Hindlimb muscle (tissue), 1 donor: ENCODE measurements around the gene TMED10. TPM values are rescaled to one million over a fixed set of nuclear protein-coding genes. Genes with fewer than 3 reads are reported as not detected.
A peak's percentile ranks its signal among the peaks of the same experiment; 100 is the strongest.

Experiments used
- DNase-seq: peaks from one replicate; pipeline ENCODE4 v3.0.0-alpha.2; 2013
- polyA plus RNA-seq: library from polyadenylated mRNA; unstranded; fragments of 120-200 nt; gene quantifications from one replicate; pipeline ENCODE4 v1.2.1, GENCODE V29; 2013; ENCODE audit not compliant: insufficient read length

The TMED10 gene
- polyA plus RNA-seq, 1 donor, result 117 TPM

- DNase-seq, result peak; percentile 92
Measured at GRCh38 chr14:75126679-75127473, 49.5 kb downstream of the TMED10 start, which contains the start of gene NEK9. TSS of gene NEK9 (minus strand) at chr14:75127048. CDS start at chr14:75126921, 127 bp downstream.

GRCh38 chr14:75126121-75126544 is 50.3 kb downstream of the TMED10 start:
- DNase-seq, result no peak

- DNase-seq, result no peak
Measured at GRCh38 chr14:75125617-75126016, 50.8 kb downstream of the TMED10 start.

- no peak for DNase-seq
Measured at GRCh38 chr14:75123991-75124390, 52.4 kb downstream of the TMED10 start.

GRCh38 chr14:75121552-75121951 is 54.9 kb downstream of the TMED10 start:
- DNase-seq, result no peak

- no peak for DNase-seq
Measured at GRCh38 chr14:75120541-75121291, 55.7 kb downstream of the TMED10 start.

GRCh38 chr14:75119056-75119455 is 57.4 kb downstream of the TMED10 start:
- DNase-seq, result no peak

GRCh38 chr14:75113932-75114539 is 62.4 kb downstream of the TMED10 start:
- DNase-seq, result no peak

GRCh38 chr14:75109877-75110276 is 66.5 kb downstream of the TMED10 start:
- DNase-seq, result no peak

GRCh38 chr14:75107186-75107585 is 69.2 kb downstream of the TMED10 start:
- DNase-seq, result no peak

GRCh38 chr14:75101491-75101890 is 74.9 kb downstream of the TMED10 start:
- no peak for DNase-seq

GRCh38 chr14:75098682-75099081 is 77.7 kb downstream of the TMED10 start:
- DNase-seq, result no peak

- DNase-seq, result no peak
Measured at GRCh38 chr14:75098212-75098611, 78.2 kb downstream of the TMED10 start.

GRCh38 chr14:75096959-75097358 is 79.5 kb downstream of the TMED10 start:
- no peak for DNase-seq

- no peak for DNase-seq
Measured at GRCh38 chr14:75095690-75096089, 80.7 kb downstream of the TMED10 start.

- DNase-seq, result no peak
Measured at GRCh38 chr14:75094896-75095295, 81.5 kb downstream of the TMED10 start.

GRCh38 chr14:75092698-75093097 is 83.7 kb downstream of the TMED10 start:
- no peak for DNase-seq

GRCh38 chr14:75091251-75091650 is 85.2 kb downstream of the TMED10 start:
- DNase-seq, result no peak

GRCh38 chr14:75090353-75090752 is 86.1 kb downstream of the TMED10 start:
- DNase-seq, result no peak

GRCh38 chr14:75088566-75089373 is 87.6 kb downstream of the TMED10 start:
- DNase-seq, result peak; percentile 49

- DNase-seq, result no peak
Measured at GRCh38 chr14:75088153-75088552, 88.3 kb downstream of the TMED10 start.

- DNase-seq, result no peak
Measured at GRCh38 chr14:75084513-75084912, 91.9 kb downstream of the TMED10 start.
